Limb (tissue), 2 donors: Measurements from ENCODE around the gene CAVIN1.
"Not testable (repeated sequence)": the region's sequence is repeated elsewhere in the genome, so short reads cannot be mapped to it uniquely, and the experiment has no call there.

Experiments
- DNase-seq, 2 donors: peaks; one replicate each; pipeline ENCODE4 v3.0.0-alpha.2; 2016; ENCODE audit errors: extremely low spot score in 2 of 2

Gene CAVIN1, protein sequence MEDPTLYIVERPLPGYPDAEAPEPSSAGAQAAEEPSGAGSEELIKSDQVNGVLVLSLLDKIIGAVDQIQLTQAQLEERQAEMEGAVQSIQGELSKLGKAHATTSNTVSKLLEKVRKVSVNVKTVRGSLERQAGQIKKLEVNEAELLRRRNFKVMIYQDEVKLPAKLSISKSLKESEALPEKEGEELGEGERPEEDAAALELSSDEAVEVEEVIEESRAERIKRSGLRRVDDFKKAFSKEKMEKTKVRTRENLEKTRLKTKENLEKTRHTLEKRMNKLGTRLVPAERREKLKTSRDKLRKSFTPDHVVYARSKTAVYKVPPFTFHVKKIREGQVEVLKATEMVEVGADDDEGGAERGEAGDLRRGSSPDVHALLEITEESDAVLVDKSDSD

DNA sequence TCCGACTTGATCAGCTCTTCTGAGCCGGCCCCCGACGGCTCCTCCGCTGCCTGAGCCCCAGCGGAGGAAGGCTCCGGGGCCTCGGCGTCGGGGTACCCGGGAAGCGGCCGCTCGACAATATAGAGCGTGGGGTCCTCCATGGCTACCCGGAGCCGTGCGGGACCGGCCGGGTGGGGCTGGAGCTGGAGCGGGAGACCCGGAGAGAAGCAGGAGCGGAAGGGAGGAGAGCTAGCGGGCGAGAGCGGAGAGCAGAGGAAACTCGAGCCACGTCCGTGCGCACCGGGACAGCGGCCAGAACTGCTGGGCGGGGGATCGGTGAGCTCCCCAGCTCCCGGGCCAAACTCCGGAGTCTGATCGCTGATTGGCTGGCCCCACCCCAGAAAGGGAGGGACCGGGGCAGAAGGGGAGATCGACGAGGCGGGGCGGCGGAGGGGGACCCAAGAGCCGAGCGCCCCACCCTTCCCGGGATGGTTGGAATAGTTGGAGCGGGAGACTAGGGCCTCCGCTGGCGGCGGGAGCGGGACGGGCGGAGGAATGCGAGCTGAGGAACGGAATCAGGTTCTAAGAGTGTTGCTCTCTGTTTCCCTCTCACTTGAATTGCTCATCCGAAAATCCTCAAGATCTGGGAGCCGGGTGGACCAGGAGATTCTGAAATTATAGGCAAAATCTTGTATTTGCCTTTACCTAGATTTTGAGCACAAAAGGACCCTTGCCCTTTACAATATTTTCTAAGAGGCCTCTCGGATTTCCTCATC, at the start of gene CAVIN1:
Gene CAVIN1 (minus strand): TSS at position 299 of the 755 bp plus-strand sequence. CDS start 159 bp downstream, at position 140.
- peak; percentile 97 to 98 for DNase-seq

DNA sequence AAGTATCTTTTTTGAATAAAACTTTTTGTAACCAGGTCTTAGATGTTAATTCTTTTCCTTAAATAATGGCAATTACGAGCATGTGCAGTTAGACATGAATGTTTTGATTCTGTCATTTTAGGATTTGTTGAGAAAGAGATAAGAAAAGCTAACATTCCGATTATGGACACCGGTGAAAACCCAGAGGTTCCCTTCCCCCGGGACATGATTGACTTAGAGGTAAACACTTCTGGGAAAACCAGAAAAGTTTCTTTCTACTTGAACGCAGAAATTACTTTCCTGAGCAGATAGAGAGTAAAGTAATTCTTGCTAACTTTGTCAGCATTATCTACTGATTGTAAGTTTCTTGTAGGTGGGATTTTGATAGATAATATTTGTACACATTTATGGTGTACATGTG, 44.8 kb upstream of the CAVIN1 start:
- no peak for DNase-seq

DNA sequence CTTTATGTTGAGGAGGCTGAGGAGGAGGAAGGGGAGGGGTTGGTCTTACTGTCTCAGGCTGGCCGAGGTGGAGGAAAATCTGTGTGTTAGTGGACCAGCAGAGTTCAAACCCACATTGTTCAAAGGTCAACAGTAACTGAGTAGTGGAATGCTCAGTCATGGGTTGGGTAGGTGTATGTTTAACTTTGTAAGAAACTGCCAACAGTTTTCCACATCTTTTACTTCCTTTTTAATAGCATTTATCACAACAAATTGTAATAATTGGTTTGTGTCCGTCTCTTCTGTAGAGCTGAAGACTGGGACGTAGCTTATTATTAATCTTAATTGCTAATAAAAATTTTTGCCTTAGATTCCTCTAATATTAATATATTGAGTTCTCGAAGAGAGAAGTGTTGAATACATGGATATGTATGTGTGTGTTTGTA, 40.9 kb upstream of the CAVIN1 start:
- no peak for DNase-seq

DNA sequence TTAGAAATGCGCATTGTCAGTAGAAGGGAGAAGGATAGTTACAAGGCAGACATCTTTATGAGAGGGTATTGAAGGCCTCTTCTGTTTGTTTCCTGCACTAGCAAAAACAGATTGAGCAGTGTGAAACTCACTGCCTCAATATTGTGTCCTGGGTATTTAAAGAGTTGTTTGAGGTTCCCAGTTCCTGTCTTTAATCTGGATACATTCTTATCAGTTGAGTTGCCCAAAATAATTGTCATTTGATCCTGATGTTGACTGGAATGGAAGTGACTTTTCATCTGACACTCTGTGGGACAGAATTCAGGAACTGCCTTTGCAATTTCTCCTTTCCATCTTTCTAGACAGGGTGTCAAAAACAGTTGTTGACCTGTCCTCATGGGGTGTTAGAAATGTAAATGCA, 37.3 kb upstream of the CAVIN1 start:
- DNase-seq = no peak

DNA sequence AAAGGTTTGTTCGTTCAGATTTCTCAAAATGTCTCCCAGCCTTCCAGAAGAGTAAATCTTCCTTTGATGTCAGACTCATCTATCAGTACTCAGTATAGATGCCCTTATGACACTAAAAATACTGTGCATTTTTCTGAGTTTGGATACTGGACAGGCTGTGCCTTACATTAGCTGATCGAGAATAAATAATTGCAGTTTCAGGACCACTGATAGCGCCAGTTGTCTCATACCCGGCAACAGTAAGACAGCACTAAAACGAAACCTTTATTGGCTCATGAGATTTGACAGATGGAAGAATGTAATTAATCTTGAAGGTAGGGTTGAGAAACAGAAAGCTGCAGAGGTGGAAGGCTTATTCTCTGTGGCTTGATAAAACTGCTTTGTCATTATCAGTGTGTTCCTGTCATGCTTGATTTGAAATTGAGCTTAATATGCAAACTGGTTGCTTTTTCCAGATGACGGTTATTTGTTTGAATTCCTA, 36.8 kb upstream of the CAVIN1 start:
- peak in 1 of 2 donors; percentile 21 for DNase-seq

DNA sequence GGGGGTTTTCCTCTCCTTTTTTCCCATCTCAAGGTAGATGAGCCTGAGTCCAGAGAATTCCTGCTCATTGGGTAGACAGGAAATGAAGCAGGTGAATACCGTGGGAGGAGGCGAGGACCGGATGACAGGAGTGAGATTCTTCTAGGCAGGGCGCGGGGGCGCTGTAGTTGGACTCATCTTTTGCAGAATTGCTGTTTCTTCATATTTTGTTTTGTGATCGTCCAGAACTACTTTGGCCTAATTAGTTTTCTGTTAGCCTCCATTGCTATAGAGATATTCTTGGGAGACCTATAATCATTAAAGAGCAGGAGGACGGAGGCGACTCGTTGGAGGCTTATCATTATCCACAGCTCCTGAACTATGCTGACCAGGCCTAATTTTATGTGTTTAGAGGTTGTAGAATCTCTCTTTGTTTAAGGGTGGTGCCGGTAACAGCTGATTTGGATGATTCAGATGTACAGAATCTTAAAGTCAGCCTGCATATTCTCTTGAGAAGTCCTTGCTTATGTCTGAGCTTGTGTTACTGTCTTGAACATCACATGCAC, 36.3 kb upstream of the CAVIN1 start:
- DNase-seq = peak; percentile 26 to 61

DNA sequence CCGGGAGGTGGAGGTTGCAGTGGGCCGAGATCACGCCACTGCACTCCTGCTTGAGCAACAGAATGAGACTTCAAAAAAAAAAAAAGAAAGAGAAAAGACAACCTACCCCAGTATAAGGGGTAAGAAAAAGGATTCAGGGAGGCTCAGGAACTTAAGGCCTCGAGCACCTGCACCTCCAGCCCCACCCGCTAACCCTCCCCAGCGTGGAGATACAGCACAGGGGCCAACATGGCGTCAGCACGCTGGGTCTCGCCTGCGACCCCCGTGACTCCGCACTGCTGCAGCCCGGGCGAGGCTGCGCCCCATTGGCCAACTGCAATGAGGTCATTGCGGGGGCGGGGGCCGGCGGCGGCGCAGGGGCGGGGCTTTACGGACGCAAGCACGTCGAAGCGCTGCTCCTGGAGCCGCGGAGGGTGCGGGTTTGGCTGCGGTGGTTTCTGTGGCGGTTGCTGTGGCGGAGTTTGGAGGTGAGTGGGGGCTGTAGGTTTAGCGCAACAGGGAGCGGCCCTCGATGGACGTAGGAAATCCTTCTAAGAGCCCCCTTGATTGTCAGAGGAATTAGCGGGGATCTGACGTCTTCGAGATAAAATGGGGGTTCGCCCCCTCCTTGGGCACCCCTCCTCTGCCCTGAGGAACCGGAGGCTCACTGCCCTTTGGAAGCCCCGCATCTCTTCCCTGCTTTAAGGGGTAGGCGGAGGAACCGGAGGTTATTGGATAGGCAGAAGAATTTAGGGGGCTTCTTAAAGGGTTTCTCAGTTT, 35.6 kb upstream of the CAVIN1 start, which contains the start of gene ATP6V0A1:
Gene ATP6V0A1 (plus strand): TSS at position 382 of the 759 bp plus-strand sequence. CDS start 2,017 bp downstream, outside the sequence.
- peak; percentile 88 to 97 for DNase-seq

DNA sequence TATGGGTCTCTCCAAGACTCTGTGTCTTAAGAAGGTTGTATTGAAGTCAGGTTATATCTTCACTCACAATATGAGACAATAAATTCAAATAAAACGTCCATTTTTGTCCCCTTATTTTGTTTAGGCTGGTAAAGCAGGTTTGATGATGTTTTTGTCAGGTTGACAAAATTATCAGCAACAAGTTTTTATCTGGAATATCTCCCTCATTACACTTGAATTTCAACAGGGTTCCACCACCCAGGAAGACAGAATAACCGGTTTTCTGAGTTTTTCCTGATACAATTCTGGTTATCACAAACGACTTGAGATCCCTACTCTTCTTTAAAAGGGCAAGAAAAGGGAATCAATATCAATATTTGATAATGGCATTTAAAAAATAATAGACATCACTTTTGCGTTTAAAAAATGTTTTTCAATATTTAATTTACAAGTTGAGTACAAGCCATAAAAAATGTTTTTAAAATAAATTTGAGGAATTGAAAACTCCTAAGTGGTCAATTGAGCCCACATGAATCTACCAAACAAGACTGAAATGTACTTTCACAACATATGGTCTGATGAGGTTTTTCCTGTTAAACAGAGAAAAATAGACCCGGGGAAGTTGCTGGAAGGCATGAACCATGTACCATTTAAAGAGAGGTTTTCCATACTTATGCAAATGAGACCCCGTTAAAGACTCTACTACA, 34.2 kb upstream of the CAVIN1 start:
- DNase-seq = no peak

DNA sequence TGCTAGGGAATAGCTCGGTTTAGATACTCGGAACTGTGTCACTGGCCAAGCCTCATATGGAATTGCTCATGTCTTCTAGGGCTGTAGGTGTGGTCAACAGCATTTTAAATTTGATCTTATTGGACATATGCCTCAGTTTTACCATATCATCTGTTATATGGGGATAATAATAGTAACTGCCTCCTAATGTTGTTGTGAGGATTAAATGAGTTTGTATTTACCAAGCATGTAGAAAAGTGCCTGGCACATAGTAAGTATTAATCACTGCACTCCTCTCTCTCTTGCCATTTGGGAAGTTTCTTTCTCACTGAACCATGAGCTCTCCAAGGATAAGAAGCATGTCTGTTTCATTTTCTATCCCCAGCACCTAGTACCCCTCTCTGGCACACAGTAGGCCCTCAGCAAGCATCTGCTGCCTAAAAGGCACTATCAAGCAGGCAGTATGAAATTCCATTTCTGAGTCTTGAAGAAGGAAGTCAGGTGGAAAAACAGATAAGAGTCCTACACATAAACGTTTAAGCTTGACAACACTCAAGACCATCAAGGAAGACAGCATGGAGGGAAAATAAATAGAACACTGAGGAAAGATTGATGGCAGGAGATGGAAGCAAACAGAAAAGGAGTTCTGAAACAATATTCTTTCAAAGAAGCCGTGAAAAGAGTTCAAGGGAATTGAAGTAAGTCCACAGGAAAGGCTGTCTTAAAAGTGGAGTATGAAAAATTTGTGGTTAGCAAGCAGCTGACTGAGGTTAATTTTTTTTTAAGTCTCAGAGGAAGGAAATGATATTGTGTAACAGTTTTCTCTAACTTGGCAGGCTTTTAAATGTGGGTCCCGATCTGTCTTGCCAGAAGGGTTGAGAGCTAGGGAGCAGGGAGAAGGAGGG, 33.4 kb upstream of the CAVIN1 start:
- peak in 1 of 2 donors; percentile 17 for DNase-seq

DNA sequence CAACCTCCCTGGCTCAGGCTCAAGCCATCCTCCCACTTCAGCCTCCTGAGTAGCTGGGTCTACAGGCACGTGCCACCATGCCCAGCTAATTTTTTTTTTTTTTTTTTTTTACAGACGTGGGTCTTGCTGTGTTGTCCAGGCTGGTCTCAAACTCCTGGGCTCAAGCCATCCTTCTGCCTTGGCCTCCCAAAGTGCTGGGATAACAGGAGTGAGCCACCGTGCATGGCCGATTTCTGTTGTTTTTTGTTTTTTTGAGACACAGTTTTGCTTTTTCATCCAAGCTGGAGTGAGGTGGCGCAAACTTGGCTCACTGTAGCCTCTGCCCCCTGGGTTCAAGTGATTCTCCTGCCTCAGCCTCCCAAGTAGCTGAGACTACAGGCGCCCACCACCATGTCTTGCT, 31.9 kb upstream of the CAVIN1 start:
- DNase-seq = not testable (repeated sequence)

DNA sequence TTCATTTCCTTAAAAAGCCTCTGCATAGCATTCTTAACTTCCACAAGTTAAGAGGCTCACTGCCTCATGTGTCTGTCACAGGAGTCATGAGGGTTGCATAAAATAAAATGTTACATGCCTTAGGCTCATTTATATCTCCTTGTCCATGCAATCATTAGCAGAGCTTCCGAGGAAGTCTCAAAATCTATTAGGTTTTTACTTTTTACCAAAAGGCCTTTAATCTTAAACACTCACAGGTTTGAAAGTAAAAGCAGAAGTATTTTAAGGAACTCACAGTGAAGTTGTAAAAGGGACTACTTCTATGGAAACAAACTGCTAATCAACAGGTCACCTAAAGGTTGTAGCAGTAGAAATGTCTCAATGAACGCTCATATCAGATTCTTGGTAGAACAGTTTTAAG, 30.4 kb upstream of the CAVIN1 start:
- no peak for DNase-seq

DNA sequence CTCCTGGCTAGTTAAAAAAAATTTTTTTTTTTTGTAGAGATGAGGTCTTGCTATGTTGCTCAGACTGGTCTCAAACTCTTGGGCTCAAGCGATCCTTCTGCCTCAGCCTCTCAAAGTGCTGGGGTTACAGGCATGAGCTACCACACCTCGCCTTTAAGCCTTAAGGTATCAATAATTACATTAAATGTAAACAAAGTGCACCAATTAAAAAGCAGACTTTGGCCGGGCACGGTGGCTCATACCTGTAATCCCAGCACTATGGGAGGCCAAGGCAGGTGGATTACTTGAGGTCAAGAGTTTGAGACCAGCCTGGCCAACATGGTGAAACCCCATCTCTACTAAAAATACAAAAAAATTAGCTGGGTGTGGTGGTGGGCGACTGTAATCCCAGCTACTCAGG, 28.2 kb upstream of the CAVIN1 start:
- DNase-seq = not testable (repeated sequence)

DNA sequence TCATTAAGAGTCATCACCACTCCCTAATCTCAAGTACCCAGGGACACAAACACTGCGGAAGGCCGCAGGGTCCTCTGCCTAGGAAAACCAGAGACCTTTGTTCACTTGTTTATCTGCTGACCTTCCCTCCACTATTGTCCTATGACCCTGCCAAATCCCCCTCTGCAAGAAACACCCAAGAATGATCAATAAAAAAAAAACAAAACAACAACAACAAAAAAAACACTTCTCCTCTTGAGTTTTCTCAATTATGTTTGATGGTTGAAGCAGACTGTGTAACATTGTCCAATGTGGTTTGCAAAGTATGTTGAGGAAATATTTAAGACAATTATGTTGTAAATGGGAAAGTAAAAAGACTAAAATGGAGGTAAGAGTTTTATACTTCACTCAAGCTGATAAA, 26.8 kb upstream of the CAVIN1 start:
- DNase-seq = not testable (repeated sequence)

DNA sequence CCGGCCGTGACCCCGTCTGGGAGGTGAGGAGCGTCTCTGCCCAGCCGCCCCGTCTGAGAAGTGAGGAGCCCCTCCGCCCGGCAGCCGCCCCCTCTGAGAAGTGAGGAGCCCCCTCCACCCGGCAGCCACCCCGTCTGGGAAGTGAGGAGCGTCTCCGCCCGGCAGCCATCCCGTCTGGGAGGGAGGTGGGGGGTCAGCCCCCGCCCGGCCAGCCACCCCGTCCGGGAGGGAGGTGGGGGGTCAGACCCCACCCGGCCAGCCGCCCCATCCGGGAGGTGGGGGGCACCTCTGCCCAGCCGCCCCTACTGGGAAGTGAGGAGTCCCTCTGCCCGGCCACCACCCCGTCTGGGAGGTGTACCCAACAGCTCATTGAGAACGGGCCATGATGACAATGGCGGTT, 26.1 kb upstream of the CAVIN1 start:
- not testable (repeated sequence) for DNase-seq

DNA sequence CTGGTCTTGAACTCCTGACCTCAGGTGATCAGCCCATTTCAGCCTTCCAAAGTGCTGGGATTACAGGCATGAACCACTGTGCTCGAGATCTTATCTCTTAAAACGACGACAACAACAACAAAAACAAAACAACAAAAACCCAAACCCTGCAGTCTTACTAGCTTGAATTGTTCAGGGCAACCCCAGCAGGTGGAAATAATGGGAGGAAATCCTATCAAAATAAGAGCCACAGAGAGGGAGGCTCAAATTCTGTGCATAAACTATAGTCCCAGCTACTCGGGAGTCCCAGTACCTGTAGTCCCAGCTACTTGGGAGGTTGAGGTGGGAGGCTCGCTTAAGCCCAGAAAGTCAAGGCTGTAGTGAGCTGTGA, 19.1 kb upstream of the CAVIN1 start:
- no peak for DNase-seq

DNA sequence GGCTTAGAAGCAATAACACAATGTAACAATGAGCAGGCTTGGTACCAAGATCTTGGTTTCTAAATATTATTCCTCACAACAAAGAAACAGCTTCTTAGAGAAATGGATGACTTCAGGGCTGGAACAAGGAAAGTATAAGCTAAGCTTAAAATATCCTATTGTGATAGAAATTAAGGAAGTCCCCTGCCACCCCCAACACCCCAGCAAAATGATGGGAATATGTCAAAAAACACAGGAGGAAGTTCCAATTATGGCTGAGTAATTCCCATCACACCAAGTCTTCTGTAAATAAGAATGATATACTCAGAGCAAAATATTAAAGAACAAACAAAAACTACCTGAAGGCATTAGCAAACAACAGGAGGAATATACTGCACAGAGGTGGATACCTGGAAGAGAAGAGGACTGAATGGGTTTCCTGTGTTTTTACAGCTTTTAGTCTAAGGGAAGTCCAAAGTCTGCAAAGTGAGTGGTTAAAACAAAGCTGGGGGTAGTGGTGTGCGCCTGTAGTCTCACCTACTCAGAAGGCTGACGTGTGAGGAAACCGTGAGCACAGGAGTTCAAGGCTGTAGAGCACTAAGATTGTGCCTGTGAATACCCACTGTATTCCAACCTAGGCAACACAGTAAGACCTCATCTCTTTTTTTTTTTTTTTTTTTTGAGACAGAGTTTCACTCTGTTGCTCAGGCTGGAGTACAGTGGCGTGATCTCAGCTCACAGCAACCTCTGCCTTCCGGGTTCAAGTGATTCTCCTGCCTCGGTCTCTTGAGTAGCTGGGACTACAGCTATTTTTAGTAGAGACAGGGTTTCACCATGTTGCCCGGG, 18.5 kb upstream of the CAVIN1 start:
- no peak for DNase-seq

DNA sequence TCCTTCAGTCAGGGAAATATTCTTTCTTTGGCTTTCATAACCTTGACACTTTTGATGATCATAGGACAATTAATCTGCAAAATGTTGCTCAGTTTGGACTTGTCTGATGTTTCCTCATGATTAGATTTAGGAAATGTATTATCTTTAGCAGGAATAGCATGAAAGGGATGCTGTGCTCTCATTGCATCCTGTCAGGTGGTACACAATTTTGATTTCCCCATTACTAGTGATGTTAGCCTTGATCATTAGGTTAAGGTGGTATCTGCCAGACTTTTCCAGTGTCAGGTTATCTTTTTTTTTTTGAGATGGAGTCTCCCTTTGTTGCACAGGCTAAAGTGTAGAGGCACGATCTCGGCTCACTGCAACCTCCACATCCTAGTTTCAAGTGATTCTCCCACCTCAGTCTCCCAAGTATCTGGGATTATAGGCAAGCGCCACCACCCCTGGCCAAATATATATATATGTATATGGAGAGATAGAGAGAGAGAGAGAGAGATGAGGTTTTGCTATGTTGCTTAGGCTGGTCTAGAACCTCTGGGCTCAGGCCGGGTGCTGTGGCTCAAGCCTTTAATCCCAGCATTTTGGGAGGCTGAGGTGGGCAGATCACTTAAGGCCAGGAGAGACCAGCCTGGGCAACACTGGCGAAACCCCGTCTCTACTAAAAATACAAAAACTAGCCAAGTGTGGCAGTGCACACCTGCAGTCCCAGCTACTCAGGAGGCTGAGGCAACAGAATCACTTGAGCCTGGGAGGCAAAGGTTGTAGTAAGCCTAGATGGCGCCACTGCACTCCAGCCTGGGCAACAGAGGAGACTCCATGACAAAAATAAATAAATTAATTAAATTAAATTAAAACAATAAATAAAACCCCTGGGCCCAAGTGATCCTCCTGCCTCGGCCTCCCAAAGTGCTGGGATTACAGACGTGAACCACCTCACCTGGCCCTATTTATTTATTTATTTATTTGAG, 15.8 kb upstream of the CAVIN1 start:
- DNase-seq = no peak

DNA sequence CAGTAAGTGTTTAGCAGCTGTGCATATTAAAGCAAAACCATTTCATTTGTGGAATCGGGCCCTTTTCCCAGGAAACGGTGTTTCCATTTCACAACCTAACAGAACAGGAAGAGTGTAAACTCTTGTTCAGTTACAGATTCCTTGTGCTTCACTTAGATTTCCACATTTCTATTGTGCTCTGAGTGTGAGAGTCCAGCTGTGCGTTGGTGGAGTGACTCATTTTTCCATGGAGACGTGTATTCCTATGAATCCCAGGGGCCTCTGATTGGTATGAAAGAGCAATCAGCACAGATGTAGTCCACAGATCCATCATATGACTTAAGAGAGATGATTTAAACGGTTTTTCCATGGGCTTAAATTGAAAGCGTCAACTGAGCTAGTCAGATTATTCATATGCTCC, 13.3 kb upstream of the CAVIN1 start:
- peak in 1 of 2 donors; percentile 79 for DNase-seq
